Duodenal mucosa (tissue), 2 donors: Measurements from ENCODE around the gene PDE4B.
"Not testable (repeated sequence)": the region's sequence is repeated elsewhere in the genome, so short reads cannot be mapped to it uniquely, and the experiment has no call there.

ENCODE experiments used
- H3K27ac ChIP-seq: one replicate; pipeline ENCODE4 v1.7.0; 2013; ENCODE audit warnings: low read depth, low read length
- H3K27me3 ChIP-seq, 2 donors: one replicate each; pipeline ENCODE4 v1.7.0; 2013; ENCODE audit warnings: low read length in 2 of 2, control low read depth in 1 of 2; ENCODE audit not compliant: insufficient read depth in 2 of 2, control insufficient read depth in 1 of 2
- H3K36me3 ChIP-seq, 2 donors: one replicate each; pipeline ENCODE4 v1.7.0; 2013; ENCODE audit warnings: low read length in 2 of 2, control low read depth in 1 of 2; ENCODE audit not compliant: insufficient read depth in 2 of 2, control insufficient read depth in 1 of 2
- H3K4me1 ChIP-seq, 2 donors: one replicate each; pipeline ENCODE4 v1.7.0; 2013; ENCODE audit warnings: low read length in 2 of 2, control low read depth in 1 of 2; ENCODE audit not compliant: insufficient read depth in 2 of 2, control insufficient read depth in 1 of 2
- H3K4me3 ChIP-seq, 2 donors: one replicate each; pipeline ENCODE4 v1.7.0; 2013; ENCODE audit warnings: low read length in 2 of 2, low read depth in 1 of 2
- H3K9ac ChIP-seq, 2 donors: one replicate each; pipeline ENCODE4 v1.7.0; 2013; ENCODE audit warnings: low read length in 2 of 2, low read depth in 1 of 2
- H3K9me3 ChIP-seq, 2 donors: one replicate each; pipeline ENCODE4 v1.7.0; 2013; ENCODE audit warnings: low read length in 2 of 2, control low read depth in 1 of 2; ENCODE audit not compliant: control insufficient read depth in 1 of 2

The PDE4B gene

GRCh38 chr1:65866439-65866838 lies 73.7 kb downstream of the PDE4B start:
- Histone ChIP-seq H3K27ac (no peak overlapping the region), H3K36me3 (no peaks in the 10 kb centered on the region), H3K27me3 (no peaks in the 10 kb centered on the region), H3K4me3 (no peak overlapping the region), H3K9me3 (no peaks in the 10 kb centered on the region), H3K9ac (no peak overlapping the region), H3K4me1 (no peaks in the 10 kb centered on the region)

- H3K36me3 ChIP-seq, result no peaks in the 10 kb centered on the region
- H3K9me3 ChIP-seq, result no peaks in the 10 kb centered on the region
- no peak overlapping the region for H3K4me3 ChIP-seq
- H3K27me3 ChIP-seq, result no peaks in the 10 kb centered on the region
- H3K4me1 ChIP-seq, result no peaks in the 10 kb centered on the region
- no peak overlapping the region for H3K9ac ChIP-seq
- no peak overlapping the region for H3K27ac ChIP-seq
Observed at GRCh38 chr1:65872301-65872700, 79.6 kb downstream of the PDE4B start.

- not testable (repeated sequence) for H3K4me3 ChIP-seq, H3K36me3 ChIP-seq, H3K9me3 ChIP-seq, H3K9ac ChIP-seq, H3K27ac ChIP-seq, H3K4me1 ChIP-seq, H3K27me3 ChIP-seq
Observed at GRCh38 chr1:65878342-65878741, 85.6 kb downstream of the PDE4B start.

GRCh38 chr1:65880611-65881010 lies 87.9 kb downstream of the PDE4B start:
- Histone ChIP-seq H3K9ac (no peak overlapping the region), H3K9me3 (no peaks in the 10 kb centered on the region), H3K27ac (no peak overlapping the region), H3K4me3 (no peak overlapping the region), H3K27me3 (no peaks in the 10 kb centered on the region), H3K4me1 (no peaks in the 10 kb centered on the region), H3K36me3 (no peaks in the 10 kb centered on the region)

GRCh38 chr1:65881067-65881594 lies 88.4 kb downstream of the PDE4B start:
- H3K9ac ChIP-seq, result no peak overlapping the region
- H3K4me1 ChIP-seq, result no peaks in the 10 kb centered on the region
- H3K9me3 ChIP-seq, result no peaks in the 10 kb centered on the region
- no peaks in the 10 kb centered on the region for H3K36me3 ChIP-seq
- H3K4me3 ChIP-seq, result no peak overlapping the region
- no peak overlapping the region for H3K27ac ChIP-seq
- no peaks in the 10 kb centered on the region for H3K27me3 ChIP-seq

GRCh38 chr1:65882076-65882475 lies 89.4 kb downstream of the PDE4B start:
- no peaks in the 10 kb centered on the region for H3K27me3 ChIP-seq
- H3K9me3 ChIP-seq, result no peaks in the 10 kb centered on the region
- no peak overlapping the region for H3K27ac ChIP-seq
- H3K9ac ChIP-seq, result no peak overlapping the region
- no peaks in the 10 kb centered on the region for H3K36me3 ChIP-seq
- H3K4me3 ChIP-seq, result no peak overlapping the region
- no peaks in the 10 kb centered on the region for H3K4me1 ChIP-seq

GRCh38 chr1:65889441-65889840 lies 96.7 kb downstream of the PDE4B start:
- no peaks in the 10 kb centered on the region for H3K36me3 ChIP-seq
- no peak overlapping the region for H3K4me3 ChIP-seq
- H3K9ac ChIP-seq, result no peak overlapping the region

GRCh38 chr1:65890201-65890843 lies 97.6 kb downstream of the PDE4B start:
- Histone ChIP-seq H3K9me3 (no peaks in the 10 kb centered on the region), H3K4me1 (no peaks in the 10 kb centered on the region), H3K27ac (no peak overlapping the region), H3K9ac (no peak overlapping the region), H3K27me3 (no peaks in the 10 kb centered on the region), H3K4me3 (no peak overlapping the region), H3K36me3 (no peaks in the 10 kb centered on the region)

More at GRCh38 chr1:65889441-65889840, 96.7 kb downstream of the PDE4B start:
- Histone ChIP-seq H3K27me3 (no peaks in the 10 kb centered on the region), H3K4me1 (no peaks in the 10 kb centered on the region), H3K27ac (no peak overlapping the region), H3K9me3 (no peaks in the 10 kb centered on the region)

- Histone ChIP-seq H3K36me3 (no peaks in the 10 kb centered on the region), H3K27me3 (no peaks in the 10 kb centered on the region), H3K9me3 (no peaks in the 10 kb centered on the region), H3K27ac (no peak overlapping the region), H3K9ac (no peak overlapping the region), H3K4me1 (no peaks in the 10 kb centered on the region), H3K4me3 (no peak overlapping the region)
Observed at GRCh38 chr1:65894738-65895605, 102.3 kb downstream of the PDE4B start.

- H3K4me1 ChIP-seq, result no peaks in the 10 kb centered on the region
- no peaks in the 10 kb centered on the region for H3K27me3 ChIP-seq
- H3K27ac ChIP-seq, result no peak overlapping the region
- H3K9ac ChIP-seq, result no peak overlapping the region
- no peak overlapping the region for H3K4me3 ChIP-seq
- no peaks in the 10 kb centered on the region for H3K36me3 ChIP-seq
- no peaks in the 10 kb centered on the region for H3K9me3 ChIP-seq
Observed at GRCh38 chr1:65896721-65897120, 104.0 kb downstream of the PDE4B start.
